Fibroblast of skin of left quadriceps (primary cell): ENCODE data around the gene ULBP1.
"Not testable (repeated sequence)": the region's sequence is repeated elsewhere in the genome, so short reads cannot be mapped to it uniquely, and the experiment has no call there.

Experiments
- DNase-seq, 2 experiments: peaks; one replicate each; pipeline ENCODE4 v3.0.0-alpha.2; 2013; ENCODE audit warnings: low read depth in 2 of 2

ULBP1 gene

DNA sequence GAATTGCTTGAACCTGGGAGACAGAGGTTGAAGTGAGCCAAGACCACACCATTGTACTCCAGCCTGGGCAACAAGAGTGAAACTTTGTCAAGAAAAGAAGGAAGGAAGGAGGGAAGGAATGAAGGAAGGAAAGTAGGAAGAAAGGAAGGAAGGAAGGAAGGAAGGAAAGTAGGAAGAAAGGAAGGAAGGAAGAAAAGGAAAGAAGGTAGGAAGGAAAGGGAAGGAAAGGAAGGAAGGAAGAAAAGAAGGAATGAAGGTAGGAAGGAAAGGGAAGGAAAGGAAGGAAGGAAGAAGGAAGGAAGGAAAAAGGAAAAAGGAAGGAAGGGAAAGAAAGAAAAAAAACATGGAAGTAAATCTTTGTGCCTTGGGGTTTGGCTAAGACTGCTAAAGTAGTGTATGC, 11.7 kb downstream of the ULBP1 start:
- no peak for DNase-seq

GRCh38 chr6:149977221-149977620, 13.5 kb downstream of the ULBP1 start:
- DNase-seq: no peak

- DNase-seq: no peak
Observed at GRCh38 chr6:149978610-149979009, 14.9 kb downstream of the ULBP1 start.

GRCh38 chr6:149979293-149979692, 15.6 kb downstream of the ULBP1 start:
- no peak for DNase-seq

- no peak for DNase-seq
Observed at GRCh38 chr6:149983145-149983544, 19.4 kb downstream of the ULBP1 start.

DNA sequence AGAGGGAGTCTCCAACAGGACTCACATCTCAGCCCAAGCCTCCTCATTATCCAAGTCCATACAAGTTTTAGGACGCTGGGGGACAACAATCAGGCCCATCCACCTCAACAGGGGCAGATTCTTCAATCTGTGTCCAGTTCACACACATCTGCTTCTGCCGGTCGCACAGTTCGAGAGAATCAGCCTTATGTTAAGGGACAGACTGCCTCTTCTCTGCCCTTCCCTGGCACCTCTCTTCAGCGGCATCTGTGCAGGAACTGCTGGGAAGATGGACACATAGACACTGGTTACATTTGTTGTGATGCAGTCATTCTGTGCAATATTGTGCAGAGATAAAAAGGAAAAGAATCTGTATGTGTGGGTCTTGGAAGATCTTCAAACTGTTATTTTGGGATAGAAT, 21.0 kb downstream of the ULBP1 start:
- DNase-seq: no peak

DNA sequence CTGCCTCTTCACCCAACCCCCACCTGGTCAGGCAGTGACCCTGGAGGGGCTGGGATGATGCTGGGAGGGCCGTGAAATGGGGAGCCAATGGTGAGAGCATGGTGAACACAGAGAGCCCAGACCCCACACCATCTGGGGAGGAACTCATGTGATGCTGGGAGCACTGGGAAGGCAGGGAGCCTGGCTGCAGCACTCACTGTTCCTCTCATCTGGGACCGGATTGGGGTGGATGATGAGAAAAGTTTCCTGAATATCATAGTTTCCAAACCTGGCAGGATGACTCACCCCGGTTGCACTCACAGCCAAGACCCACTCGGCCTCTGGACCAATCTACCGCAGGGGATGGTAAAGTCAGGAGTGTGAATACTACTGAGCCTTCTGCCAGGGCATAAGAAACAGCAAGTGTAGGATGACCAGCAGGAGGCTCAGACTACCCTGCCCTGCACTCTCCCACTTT, 21.8 kb downstream of the ULBP1 start:
- no peak for DNase-seq

DNA sequence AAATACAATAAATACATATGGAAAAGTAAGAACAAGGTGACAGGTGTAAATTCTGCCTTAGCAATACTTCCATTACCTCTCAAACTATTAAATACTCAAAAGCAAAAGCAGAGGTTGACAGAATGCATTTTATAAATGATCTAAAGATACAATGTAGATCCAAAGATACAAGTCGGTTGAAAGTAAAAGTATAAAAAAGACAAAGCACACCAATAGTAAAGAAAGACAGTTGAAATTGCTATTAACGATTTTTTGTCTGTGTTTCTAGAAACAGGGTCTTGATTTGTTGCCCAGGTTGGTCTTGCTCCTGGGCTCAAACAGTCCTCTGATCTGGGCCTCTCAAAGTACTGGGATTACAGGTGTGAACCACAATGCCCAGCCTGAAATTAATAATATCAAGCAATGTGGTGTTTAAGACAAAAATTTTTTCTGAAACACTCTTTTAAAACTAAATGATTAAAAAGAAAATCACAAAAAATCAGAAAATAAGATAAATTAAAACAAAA, 23.9 kb downstream of the ULBP1 start:
- no peak for DNase-seq

GRCh38 chr6:149988550-149989346, 25.0 kb downstream of the ULBP1 start:
- DNase-seq: no peak

DNA sequence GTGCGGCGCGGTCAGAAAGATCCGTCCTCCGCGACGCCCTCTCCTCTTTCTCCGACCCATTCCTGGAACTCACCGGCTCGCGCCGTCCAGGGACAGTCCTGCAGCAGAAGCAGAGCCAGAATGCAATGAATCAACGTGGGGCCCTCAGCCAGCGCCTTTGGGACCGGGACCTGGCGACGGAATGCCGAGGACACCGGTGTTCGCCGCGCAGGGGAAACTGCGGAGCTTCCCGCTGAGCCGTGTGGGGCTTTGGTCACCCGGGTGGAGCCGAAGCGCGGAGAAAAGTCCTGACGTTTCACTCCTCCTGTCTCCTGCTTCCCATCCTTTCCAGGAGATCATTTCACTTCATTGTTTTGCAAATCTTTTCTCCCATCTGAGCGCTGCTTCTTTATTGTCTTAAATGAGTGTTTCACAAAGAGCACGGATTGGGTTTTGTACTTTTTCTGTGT, 26.5 kb downstream of the ULBP1 start:
- DNase-seq: no peak

GRCh38 chr6:149990661-149991471, 27.1 kb downstream of the ULBP1 start:
- DNase-seq: no peak

DNA sequence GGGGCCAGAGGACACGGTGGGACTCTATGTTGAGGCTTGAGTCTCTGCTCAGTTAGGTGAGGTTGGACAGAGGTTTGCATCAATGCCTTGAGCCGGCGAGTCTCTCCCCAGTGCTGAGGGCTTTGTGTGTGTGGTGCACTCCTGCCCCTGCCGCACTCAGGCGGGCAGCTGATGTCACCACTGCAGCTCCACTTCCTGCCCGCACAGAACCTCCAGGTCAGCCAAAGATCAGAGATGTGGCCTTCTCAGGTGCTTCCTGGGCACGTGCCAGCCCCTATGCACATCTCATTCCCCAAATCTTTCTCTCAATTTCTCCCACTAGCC, 27.7 kb downstream of the ULBP1 start:
- DNase-seq: not testable (repeated sequence)

DNA sequence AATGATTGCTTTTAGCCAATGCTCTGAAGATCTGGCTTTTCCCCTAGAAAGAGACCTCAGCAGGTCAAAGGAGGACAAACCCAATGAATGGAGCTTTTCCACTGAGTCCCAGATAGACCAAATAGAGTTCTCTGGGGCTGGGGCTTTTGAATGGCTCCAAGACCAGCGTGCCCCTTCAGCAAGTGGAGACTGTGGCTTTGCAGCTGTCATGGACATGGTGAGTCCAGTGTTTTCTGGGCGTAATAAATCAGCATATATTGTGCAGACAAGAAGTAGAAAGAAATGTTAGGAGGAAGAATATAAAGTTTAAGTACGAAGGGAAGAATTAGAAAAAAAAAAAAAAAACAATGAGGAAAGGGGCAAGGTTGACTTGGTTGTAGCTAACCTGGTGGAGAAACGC, 28.1 kb downstream of the ULBP1 start:
- no peak for DNase-seq

DNA sequence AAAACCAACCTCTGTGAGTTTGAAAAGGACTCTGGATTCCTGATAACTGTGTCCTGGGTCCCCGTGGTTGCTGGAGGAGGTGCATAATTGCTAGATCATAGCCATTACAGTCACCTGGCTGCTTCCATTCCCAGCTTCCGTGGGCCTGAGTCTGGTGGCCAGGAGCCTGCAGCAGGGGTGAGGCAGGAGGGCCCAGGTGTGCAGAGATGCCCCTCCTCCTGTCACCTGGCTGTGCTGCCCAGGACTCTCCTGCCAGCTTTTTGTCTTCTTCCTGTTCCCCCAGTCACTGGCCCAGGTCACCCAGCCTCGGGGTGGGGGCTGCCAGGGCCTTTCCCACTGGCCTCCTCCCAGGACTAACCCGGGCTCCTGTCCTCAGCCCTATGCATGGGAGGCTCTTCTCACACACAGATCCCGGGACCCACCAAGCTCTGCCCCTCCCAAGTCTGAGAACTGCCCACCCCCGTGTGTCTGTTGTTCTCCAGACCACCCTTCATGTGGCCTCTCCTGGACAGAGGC, 31.6 kb downstream of the ULBP1 start:
- no peak for DNase-seq

DNA sequence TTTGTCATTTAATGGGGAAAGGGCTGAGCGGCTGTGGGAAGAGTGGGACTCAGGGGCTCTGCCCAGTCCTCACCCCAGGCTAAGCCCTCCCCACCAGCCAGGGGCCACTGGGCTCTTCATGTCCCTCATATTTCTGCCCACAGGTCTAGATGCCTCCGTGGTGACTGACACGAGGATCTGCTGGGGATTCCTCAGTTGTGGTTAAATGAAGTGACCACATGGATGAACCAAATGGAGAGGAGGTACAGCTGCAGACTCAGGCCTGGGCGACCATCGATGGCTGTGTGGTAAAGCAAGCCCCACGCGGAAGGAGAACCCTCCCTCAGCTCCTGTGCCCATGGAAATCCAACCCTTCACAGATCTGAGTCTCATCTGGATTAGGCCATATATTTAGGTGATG, 32.2 kb downstream of the ULBP1 start:
- DNase-seq: no peak

DNA sequence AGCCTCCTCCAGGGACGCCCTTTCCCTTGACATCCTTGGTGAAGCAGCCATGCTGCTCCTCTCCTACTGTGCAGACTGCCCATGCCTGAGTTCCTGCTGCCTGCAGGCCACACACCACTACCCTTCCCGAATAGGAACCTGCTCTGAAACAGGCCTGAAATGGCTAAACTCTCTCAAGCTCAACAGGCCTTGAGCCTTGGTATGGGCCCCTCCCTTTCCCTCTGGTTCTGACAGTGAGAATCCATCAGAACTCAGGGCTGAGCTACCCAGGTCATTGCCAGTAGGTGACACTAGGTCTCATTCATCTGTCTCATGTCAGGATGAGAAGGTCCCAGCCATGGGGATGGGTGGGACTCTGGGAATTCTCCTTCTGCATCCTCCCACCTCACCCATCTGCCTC, 35.9 kb downstream of the ULBP1 start:
- no peak for DNase-seq

DNA sequence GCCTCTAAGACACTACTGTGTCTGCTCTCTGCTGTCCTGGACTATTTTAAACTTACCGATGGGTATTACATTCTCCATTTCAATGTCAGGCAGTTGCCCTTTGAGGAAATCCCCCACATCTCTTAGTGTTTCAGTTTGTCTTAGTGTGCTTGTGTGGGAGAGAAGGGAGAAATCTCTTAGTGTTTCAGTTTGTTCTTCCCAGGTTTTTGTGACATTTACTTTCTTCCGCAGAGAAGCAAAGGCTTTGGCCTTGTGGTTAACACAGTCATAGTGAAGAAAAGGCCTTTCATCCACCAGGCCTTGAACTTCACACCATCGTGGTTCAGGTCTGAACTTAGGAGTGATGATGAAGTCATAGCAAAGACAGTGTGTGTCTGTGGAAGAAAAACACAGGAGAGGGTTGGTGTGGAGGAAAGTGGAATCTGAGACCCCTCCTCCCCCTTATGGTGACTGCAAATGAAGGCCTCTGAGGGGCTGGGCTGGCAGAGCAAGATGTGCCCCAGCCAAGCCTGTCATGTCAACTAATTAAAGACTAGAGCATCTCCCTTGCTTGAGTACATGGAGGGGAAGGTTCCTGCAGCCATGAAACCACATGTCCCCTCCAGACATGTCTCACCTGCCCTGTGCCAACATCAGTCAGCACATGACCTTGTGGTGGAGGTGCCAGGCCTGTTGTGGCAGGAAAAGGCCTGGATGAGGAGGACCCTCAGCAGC, 37.7 kb downstream of the ULBP1 start:
- no peak for DNase-seq

DNA sequence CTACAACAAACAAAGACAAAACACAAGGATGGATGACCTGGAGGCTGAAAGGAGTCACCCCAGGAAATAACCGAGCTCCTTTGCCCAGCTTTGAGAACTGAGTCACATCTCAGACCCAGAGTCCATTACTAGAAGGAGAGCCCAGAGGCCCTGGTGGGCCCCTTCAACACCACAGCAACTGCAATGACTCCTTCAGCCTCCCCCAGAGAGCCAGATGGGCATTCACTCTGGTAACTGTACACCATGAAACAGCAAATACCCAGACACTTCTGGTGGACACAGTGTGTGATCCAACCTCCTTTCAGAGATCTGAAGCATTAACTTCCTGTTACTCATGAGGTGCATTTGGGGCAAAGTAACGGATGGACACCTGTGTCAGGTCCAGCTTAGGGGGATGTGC, 39.0 kb downstream of the ULBP1 start:
- DNase-seq: no peak

DNA sequence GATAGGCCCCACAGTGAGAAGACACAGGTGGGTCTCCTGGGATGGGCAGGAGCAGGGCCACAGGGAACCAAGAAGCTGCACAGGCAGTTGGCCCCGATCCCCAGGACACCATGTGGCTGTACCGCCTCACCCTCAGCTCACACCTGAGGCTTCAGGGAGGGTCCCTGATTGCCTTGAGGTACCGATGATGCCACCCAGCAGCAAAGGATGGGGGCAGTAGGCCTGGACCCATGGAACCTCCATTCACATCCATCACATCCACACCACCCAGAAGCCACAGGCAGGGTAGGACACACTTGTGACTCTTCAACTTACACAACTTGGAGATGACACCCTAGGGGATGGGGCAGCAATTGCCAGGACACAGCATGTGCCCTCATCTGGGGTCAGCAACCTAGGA, 39.9 kb downstream of the ULBP1 start:
- DNase-seq: not testable (repeated sequence)

DNA sequence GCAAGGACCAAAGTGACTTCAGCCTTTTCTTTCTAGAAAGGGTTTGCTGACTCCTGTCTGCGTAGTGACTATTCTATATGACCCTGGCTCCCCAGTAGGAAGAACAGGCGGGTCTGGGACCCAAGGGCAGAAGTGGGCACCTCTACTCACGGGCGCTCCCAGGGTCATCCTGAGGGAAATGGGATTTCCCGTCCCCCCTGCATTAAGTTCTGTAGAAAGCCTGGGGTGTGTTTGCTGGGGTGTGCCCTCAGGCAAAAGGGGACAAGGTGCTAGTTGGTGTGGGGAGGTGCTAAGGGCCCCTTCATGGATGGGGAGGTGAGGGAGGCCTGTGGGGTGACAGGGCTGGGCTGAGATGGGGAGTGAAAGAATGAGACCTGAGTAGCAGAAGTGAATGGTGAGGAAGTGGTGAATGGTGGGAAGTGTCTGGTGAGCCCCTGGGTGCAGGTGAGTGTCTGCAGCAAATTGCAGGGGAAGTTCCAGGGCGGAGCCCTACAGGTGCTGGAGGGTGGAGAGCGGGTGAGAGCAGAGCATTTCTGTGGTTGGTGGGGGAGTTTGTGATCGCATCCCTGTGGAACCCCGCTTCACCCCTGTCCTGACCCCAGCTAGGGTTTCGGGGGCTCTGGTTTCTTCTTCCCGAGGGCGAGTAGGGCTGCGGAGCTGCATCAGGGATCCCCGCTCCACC, 40.5 kb downstream of the ULBP1 start:
- DNase-seq: no peak
